ENCODE results near the gene DUT.

The DUT gene

DNA sequence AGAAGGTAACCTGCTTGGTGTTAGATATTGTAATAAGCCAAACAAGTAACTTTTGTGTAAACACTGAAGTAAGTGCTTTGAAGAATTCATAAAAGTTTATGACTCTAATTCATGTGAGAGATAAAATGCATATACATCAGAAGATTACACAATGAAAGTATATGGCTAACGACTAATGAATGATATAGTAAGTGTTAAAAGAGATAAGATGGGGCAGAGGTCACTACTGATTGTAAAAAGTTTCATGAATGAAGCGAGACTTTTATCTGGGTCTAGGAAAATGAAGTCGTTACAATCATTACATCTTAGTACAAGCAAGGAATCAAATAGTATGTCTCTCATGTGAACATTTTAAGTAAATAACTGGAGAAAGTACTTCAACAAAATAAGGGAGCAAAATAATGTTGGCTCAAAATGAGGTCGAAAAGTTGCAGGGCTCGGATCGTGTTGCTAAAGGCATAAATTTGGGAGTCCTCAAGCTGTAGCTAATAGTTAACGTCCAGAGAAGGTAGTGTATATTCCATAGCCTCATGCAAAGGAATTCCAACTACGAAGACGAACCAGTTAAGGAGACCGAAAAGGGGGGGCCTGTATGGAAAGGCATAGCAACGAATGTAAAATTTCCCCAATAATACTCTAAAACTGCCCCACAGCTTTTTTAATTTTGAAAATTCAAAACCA, 984 bp upstream of the DUT start:
- DNase-seq: no peak

DNA sequence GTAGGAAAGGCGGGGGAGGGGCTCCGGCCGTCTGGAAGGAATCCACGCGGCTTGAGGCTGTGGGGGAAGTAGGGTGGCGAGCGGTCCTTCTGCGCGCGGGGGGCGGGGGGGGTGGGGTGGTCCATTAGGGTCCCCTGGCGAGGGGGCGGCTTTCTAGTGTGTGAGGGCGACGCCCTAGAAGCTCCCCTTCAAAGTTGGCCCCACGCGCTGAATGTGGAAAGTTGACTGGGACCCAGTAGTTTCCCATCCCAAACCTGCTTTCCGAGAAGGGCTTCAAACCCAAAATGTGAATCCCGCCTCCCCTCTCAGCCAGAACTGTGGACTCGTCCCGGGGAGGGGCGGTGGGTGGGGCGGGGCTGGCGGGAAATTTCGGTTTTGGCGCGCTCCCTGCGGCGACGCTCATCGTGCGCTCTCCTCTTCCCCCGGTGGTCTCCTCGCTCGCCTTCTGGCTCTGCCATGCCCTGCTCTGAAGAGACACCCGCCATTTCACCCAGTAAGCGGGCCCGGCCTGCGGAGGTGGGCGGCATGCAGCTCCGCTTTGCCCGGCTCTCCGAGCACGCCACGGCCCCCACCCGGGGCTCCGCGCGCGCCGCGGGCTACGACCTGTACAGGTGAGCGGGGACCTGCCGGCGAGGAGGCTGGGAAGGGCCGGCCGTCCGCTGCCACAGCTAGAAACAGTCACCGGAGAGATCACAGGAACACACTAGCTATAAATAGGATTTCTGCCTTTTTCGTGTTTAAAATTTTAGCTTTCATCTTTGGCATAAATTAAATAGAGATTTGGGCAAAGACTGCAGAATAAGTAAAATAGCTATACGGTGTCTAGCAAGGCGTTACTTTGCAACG, 790 bp downstream of the DUT start:
- DNase-seq: peak in 54 of 58 donors; percentile 9 to 86 (median 73)

DNA sequence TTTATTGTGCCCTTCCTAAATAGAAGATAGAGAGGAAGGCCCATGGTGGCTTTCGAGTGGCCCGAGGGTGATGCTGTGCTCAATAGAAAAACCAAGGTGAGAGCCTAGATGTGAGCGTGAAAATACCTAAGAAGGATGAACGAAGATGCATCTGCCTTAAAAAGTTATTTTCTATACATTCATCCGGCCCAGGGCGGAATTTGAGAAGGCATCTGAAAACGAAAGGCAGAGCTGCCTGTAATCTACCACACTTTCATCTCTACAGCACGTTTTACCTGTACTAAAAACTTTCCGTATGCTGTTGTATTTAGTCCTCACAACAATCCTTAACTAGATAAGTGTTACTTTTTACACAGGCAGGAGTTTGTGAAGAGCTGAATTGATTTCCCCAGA, 1.4 kb downstream of the DUT start:
- no peak for DNase-seq

GRCh38 chr15:48333540-48333939, 2.3 kb downstream of the DUT start:
- no peak for DNase-seq

DNA sequence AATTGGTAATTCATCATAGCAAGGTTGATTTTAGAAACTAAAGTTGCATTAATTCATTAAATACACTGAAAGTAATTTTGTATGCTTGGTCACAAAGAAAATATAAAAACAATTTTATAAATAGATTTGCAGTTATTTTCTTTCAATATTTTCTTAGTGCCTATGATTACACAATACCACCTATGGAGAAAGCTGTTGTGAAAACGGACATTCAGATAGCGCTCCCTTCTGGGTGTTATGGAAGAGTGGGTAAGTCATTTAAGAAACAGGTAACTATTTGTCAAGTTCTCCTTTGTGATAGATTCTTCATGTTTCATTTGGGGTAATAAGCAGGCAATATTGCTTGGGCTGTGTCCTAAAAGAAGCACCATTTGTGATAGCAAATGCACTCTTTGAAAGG, 3.0 kb downstream of the DUT start:
- DNase-seq: no peak

- DNase-seq: no peak
Measured at GRCh38 chr15:48336940-48337339, 5.7 kb downstream of the DUT start.

GRCh38 chr15:48337607-48338006, 6.4 kb downstream of the DUT start:
- no peak for DNase-seq

DNA sequence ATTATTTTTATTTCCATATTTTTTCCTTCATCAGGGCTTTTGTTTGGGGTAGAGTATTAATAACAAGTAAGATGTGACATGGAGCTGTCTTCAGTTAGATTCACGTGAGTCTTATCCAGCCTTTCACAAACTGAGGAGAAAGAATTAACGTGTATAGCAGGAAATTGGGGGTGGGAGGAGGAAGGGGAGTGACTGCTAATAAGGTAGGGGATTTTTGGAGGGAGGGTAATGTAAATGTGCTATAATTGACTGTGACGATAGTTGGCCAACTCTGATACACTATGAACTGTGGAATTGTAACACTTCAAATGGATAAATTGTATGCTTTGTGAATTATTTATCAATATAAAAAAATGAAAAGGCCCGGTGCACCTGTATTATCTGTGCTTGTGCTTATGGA, 8.9 kb downstream of the DUT start:
- no peak for DNase-seq

DNA sequence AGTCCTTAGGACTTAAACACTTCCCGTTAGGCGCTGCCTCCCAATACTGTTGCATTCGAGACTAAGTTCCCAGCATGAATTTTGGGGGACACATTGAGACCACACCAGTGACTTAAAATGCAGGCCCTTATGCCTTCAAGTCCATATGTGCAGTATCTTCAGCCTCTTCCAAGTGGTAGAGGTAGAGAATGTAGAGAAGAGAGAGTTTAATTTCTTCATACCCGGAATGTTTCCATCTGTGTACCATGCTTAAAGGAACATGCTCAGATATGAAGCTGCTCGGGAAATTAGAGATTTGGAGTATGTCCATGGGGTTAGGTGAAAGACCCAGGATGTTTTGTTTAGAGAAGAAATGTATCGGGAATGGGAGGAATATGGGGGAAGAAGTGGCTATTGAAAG, 12.6 kb downstream of the DUT start:
- DNase-seq: no peak

GRCh38 chr15:48345516-48345915, 14.3 kb downstream of the DUT start:
- DNase-seq: no peak

DNA sequence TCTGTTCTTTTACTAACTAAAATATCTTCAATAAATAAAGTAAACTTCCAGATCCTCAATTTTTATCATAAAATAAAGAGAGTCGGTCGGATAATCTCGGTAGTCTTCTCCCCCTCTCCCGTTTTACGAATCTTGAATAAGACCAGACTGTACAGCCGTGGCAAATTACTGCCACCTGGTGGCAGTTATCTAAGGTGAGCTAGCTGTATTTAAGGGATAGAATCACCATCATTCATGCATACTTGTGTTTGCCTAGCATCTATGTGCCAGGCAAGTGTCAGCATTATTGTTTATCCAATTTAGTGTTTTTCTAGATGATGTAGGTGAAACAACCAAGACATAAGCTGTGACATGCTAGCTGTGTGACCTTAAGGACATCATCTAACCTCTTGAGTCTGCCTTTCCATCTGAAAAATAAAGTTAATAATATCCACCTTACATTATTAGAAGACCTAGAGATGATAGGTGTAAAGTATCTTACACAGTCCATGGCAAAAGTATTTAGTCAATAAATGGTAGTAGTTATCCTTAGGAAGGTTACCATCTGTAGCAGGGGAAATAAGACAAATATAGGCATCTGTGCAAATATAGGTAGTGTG, 21.3 kb downstream of the DUT start:
- DNase-seq: peak in 33 of 58 donors; percentile 0 to 53 (median 8)

DNA sequence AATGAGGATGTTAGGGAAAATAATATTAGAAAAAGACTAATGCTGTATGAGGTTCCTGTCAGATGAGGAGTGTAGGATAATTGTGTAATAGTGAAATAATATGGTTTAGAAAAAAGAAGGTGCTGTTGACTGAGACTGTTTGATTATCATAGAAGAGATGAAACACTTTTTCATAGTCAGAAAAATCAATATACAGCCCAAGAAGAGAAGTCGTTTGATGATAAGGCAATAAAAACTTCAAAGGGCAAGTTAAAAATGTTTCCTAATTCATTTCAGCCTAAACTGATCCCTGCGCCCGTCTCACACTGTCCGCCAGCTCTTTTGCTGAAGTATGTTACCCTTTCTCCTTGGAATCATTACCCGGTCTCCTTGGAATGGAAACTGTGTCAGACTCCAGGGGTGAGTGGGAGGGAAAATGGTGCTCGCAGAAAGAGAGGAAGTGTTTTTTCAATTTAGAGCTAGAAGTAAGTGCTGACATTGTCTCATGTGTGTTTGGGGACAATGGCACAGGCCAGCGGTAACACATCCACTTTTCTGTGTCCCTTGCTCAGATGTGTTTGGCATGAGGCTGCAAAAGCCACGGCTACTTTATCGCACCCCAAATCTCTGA, 23.6 kb downstream of the DUT start:
- DNase-seq: no peak

DNA sequence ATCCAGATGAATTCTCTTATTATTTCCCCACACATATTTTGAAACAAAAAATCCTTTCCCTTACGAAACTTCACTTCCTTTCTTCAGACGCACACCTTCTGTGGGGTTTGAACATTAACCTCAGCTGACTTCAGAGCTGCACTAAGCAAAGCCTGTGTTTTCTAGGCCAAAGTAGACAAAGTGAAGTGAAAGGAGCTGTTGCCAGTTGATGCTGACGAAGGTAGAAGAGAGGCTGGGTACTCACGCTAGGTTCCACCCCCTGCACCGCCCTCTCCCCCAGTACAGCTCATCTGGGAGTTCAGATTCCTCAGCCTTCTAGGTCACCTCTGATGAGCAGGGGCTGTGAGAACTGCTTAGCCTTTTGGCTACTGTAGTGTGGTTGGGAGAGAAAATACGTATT, 24.1 kb downstream of the DUT start:
- DNase-seq: no peak

DNA sequence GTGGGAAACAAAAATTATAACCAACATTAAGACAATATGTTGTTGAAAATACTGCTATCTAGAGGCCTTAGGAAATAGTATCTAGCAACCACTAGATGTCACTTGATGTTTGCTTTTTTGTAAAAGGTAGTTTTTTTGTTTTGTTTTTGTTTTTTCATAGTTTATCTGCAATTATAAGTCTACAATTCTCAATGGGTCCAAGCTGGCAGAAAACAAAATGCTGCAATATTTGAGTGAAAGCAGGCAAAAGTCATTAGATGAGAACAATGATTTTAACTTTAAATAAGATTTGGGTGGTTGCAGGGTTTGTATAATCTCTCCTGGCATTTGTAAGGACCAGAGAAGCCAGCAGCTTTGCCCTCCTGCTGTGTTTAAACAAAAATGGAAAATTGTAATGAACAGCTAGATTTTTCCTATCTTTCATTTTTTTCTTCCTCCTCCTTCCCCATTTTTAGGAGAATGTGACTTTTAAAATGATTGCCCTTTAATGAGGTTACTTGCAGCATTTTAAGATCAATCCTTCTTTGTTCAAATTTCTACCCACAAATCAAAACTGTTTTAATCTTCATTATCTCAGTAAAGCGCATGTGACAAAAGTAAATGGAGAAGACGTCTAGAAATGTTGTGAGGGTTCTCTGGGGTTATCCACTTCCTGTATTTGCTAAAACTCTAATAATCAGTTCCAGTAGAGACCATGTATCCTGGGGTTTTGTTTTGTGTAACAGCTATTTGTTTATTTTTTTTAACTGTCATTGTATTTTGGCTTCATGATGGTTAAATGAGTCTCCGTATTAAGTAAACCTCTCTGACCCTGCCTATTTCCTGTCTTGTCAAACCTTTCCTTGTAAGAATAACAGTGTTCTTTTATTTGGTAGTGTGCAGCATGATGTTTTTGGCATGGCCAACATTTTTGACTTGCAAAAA, 27.3 kb downstream of the DUT start:
- no peak for DNase-seq

DNA sequence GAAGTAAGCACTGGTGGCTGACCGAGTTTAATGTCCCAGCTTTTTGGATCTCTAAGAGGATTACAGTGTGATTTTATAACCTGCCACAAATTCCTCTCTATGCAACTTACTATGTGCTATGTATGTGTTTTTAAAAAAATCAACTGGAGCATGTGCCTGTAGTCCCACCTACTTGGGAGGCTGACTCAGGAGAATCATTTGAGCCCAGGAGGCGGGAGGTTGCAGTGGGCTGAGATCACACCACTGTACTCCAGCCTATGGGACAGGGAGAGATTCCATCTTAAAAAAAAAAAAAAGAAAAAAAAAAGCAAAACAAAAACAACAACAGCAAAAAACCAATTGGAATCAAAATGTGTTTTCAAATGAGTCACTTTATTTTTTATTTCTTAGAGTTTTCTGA, 29.6 kb downstream of the DUT start:
- DNase-seq: no peak

DNA sequence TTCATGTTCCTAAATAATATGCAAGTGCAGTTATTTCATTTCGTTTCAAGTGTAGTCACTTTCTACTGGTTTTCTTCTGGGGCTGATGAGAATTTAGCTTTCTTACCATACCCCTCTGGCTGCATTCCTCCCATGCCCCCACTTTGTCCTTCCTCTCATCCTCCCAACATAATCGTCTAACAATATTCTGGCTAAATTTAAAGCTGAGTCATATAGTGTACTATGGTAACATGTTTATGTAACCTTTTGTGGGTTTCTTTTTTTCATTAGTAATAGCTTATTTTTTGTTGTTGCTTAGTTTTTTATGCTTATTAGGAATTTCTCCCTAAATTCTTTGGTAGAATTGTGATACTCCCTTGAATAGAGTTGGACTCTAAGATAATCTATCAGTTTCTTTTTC, 30.5 kb downstream of the DUT start:
- DNase-seq: no peak

DNA sequence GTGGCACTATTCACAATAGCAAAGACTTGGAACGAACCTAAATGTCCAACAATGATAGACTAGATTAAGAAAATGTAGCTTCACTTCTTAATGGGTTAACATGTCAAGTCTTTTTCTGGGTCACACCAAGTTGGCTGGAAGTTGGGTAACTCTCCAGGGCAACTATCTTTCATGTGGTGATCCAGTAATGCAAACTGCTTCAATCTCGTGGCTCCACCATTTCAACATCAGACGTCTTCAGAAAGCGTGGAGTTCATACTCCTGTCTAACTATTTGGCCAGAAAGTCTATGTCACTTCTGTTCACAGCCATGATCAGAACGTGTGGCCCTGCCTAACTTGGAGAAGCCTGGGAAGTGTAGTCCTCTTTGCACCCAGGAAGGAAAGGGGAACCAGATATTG, 32.2 kb downstream of the DUT start:
- DNase-seq: no peak

DNA sequence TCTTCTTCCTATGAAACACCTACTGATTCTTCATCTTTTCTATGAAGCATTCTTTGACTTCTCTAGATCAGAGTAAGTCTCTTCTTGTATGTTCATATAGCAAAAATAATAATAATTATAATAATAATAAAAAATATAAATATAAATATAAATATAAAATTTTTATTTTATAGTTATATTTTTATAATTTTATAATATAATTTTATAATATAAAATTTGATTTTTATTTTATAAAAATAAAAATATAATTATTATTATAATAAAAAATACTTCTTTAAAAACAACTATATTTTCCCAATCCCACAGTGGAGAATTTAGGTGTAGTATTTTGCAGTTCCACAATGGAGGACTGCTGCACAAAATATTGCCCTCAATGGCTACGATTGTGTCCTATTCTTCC, 34.3 kb downstream of the DUT start:
- no peak for DNase-seq

GRCh38 chr15:48366584-48367312, 35.5 kb downstream of the DUT start:
- DNase-seq: no peak

GRCh38 chr15:48367483-48367882, 36.3 kb downstream of the DUT start:
- no peak for DNase-seq
